HEK293T (cell line): ENCODE results near the gene P4HA2.

ENCODE experiments used
- CTCF ChIA-PET: fragments of 350-600 bp; formaldehyde crosslinking; extraction: SDS; loops from one replicate; lab custom pipeline; 2021; ENCODE audit warnings: antibody characterized with exemption, inconsistent platforms; lab: Yijun Ruan, JAX
- POLR2A ChIA-PET: fragments of 350-600 bp; formaldehyde crosslinking; extraction: SDS; loops from one replicate; lab custom pipeline; 2020; ENCODE audit warnings: antibody characterized with exemption, inconsistent platforms; lab: Yijun Ruan, JAX
- DNase-seq: peaks from one replicate; pipeline ENCODE4 v3.0.0; 2012; ENCODE audit warnings: mixed read lengths; ENCODE audit errors: extremely low spot score
- ARNT ChIP-seq: fragments of 450-650 bp; IDR thresholded peaks from 2 replicates; pipeline ENCODE4 v1.6.1; 2017; ENCODE audit warnings: mild to moderate bottlenecking
- BHLHE40 ChIP-seq: fragments of 450-650 bp; IDR thresholded peaks from 2 replicates; pipeline ENCODE4 v1.6.1; 2016; ENCODE audit warnings: mild to moderate bottlenecking, moderate library complexity, borderline replicate concordance
- CTBP1 ChIP-seq: fragments of 450-650 bp; IDR thresholded peaks from 2 replicates; pipeline ENCODE4 v1.6.1; 2016; ENCODE audit warnings: borderline replicate concordance
- ELF4 ChIP-seq: fragments of 450-650 bp; IDR thresholded peaks from 2 replicates; pipeline ENCODE4 v1.6.1; 2017; ENCODE audit warnings: antibody characterized with exemption
- FOXA1 ChIP-seq: fragments of 450-650 bp; IDR thresholded peaks from 2 replicates; pipeline ENCODE4 v1.6.1; 2016; ENCODE audit warnings: mild to moderate bottlenecking
- FOXK2 ChIP-seq: fragments of 450-650 bp; IDR thresholded peaks from 2 replicates; pipeline ENCODE4 v1.6.1; 2016; ENCODE audit warnings: mild to moderate bottlenecking
- FOXM1 ChIP-seq: fragments of 450-650 bp; IDR thresholded peaks from 2 replicates; pipeline ENCODE4 v1.6.1; 2017; ENCODE audit warnings: mild to moderate bottlenecking, borderline replicate concordance
- HDGF ChIP-seq: fragments of 450-650 bp; IDR thresholded peaks from 2 replicates; pipeline ENCODE4 v1.6.1; 2017; ENCODE audit warnings: antibody characterized with exemption, borderline replicate concordance
- L3MBTL2 ChIP-seq: fragments of 450-650 bp; conservative IDR thresholded peaks from 2 replicates; pipeline ENCODE4 v1.6.1; 2016; ENCODE audit warnings: mild to moderate bottlenecking
- LEF1 ChIP-seq: fragments of 450-650 bp; IDR thresholded peaks from 2 replicates; pipeline ENCODE4 v1.6.1; 2017; ENCODE audit warnings: mild to moderate bottlenecking, borderline replicate concordance
- NFRKB ChIP-seq: fragments of 450-650 bp; IDR thresholded peaks from 2 replicates; pipeline ENCODE4 v1.6.1; 2016; ENCODE audit warnings: mild to moderate bottlenecking, moderate library complexity
- SP1 ChIP-seq: fragments of 450-650 bp; IDR thresholded peaks from 2 replicates; pipeline ENCODE4 v1.6.1; 2017
- SUZ12 ChIP-seq: fragments of 450-650 bp; IDR thresholded peaks from 2 replicates; pipeline ENCODE4 v1.6.1; 2016; ENCODE audit warnings: mild to moderate bottlenecking
- TARDBP ChIP-seq: fragments of 450-650 bp; IDR thresholded peaks from 2 replicates; pipeline ENCODE4 v1.6.1; 2016
- ZNF384 ChIP-seq: fragments of 450-650 bp; IDR thresholded peaks from 2 replicates; pipeline ENCODE4 v1.6.1; 2016
- TF ChIP-seq, protein P1 (sequence below): fragments of 450-650 bp; IDR thresholded peaks from 2 replicates; pipeline ENCODE4 v1.6.1; 2016

Gene P4HA2

DNA sequence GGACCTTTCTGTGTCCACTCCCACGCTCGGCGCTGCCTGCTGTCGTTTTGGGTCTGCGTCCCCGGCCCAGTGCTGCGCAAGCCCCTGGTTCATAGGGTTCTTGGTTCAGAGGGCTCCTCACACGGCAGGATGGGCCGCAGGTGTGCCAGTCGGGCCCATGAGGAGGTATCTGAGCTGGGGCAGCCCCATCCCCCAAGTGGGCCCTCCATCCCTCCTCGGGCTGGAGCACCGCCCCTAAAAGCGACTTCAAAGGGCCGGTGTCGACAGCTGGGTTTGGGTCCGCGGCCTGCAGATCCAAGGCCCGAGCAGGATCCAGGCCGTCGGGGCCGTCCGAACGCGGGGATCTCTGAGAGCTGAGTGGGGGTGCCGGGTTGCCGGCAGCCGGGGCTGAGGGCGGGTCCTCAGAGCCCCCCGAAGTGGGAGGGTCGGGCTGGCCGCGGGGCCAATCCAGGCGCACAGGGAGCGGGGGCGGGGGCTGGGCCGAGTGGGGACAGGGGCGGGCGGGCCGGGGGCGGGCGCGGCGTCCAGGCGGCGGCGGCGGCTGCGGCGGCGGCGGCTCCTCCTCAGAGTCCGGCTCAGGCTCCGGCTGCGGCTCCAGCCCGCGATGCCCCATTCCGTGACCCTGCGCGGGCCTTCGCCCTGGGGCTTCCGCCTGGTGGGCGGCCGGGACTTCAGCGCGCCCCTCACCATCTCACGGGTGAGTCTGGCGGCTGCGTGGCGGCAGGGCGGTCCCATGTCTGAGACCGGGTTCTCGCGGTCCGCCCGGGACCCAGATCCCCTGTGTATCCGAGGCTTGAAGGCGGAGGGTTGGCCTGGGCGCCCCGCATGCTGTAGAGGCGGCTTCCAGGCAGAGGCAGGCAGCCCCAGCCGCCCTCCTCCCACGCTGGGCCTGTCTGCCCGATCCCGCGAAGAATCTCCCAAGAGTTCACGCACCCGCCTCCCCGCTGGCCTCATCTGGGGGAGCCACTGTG is 29.8 kb upstream of the P4HA2 start, which contains the start of gene PDLIM4:
PDLIM4 (plus strand) TSS at position 566 of the 971 bp plus-strand sequence; CDS start at position 605, 39 bp downstream.
- POLR2A ChIA-PET, result no interaction called here
- CTCF ChIA-PET, result interaction anchor here (1.8 kb wide), 1 partner anchor 19 kb away, joined by 5 read pairs; no protein-coding TSS in a partner anchor
- TF ChIP-seq LEF1, result no peak
- no peak for TF ChIP-seq CTBP1
- no peak for TF ChIP-seq FOXA1
- no peak for TF ChIP-seq ZNF384
- TF ChIP-seq, protein P1, sequence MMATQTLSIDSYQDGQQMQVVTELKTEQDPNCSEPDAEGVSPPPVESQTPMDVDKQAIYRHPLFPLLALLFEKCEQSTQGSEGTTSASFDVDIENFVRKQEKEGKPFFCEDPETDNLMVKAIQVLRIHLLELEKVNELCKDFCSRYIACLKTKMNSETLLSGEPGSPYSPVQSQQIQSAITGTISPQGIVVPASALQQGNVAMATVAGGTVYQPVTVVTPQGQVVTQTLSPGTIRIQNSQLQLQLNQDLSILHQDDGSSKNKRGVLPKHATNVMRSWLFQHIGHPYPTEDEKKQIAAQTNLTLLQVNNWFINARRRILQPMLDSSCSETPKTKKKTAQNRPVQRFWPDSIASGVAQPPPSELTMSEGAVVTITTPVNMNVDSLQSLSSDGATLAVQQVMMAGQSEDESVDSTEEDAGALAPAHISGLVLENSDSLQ, result no peak
- no peak for TF ChIP-seq NFRKB
- TF ChIP-seq SUZ12, result no peak
- TF ChIP-seq L3MBTL2, result no peak
- no peak for TF ChIP-seq HDGF
- no peak for TF ChIP-seq ELF4
- no peak for TF ChIP-seq TARDBP
- TF ChIP-seq ARNT, result no peak
- peak; percentile 56 for DNase-seq

DNA sequence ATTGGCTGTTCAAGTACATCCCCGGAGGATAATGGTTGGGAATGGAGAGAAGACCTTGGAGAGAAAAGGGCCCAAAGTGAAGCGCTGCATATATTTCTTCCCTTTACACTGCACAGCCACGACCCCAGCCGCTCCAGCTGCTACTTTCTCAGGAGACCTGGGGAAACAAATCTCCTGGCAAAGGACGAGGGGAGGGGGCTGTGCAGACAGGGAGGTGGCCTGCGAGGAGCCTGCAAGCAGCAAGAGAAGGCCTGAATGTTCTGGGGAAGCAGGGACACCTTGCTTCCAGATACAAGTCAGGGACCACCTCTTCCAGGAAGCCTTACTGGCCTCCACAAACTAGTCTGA is 29.1 kb upstream of the P4HA2 start:
- no peak for TF ChIP-seq FOXA1
- TF ChIP-seq HDGF, result no peak
- no peak for TF ChIP-seq LEF1
- TF ChIP-seq ARNT, result no peak
- no peak for TF ChIP-seq SUZ12
- no peak for TF ChIP-seq NFRKB
- TF ChIP-seq ZNF384, result no peak
- no peak for TF ChIP-seq FOXM1
- TF ChIP-seq L3MBTL2, result no peak
- no peak for TF ChIP-seq CTBP1
- TF ChIP-seq TARDBP, result no peak
- no peak for TF ChIP-seq ELF4
- no peak for TF ChIP-seq FOXK2
- TF ChIP-seq, protein P1, result no peak
- no peak for TF ChIP-seq BHLHE40
- no peak for TF ChIP-seq SP1
- ChIA-PET POLR2A (no interaction called here), CTCF (interaction anchor here (1.8 kb wide), 1 partner anchor 19 kb away, joined by 5 read pairs; no protein-coding TSS in a partner anchor)
- DNase-seq, result no peak

DNA sequence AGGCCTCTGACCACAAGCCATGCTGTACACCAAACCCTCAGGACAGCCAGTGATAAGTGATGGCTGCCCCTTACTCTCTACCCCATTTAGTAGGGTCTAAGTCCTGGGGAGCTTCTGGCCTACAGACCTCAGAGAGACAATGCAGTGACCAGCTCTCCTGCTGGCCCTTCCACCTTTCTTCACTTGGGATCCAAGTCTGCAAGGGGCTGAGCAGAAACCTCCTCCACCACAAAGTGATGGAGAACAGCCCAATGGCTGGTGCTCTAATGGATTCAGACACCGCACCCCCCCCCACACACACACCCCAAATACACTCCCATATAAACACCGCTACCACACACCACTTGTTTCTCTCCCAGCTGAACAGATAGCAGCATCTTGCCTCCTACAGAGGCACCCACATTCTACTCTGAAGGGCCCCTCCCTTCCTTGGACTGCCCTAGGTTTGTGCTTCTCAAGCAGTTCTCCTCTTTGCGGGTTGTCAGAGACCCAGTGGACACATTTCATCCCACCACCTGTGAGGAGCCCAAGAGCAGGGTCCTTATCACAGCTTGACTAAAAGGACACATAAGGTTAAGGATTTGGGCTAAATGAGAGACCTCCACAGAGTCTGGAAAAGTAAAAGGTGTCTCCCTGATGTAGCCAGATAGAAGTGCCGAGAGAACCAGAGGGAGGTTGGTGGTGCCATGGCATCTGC is 28.6 kb upstream of the P4HA2 start:
- ChIA-PET CTCF (interaction anchor here (1.8 to 2.0 kb wide), 2 partner anchors 18 kb away, joined by 5 to 8 read pairs; no protein-coding TSS in a partner anchor), POLR2A (no interaction called here)
- DNase-seq, result no peak
- no peak for TF ChIP-seq FOXA1
- TF ChIP-seq ELF4, result no peak
- TF ChIP-seq TARDBP, result no peak
- TF ChIP-seq NFRKB, result no peak
- no peak for TF ChIP-seq LEF1

DNA sequence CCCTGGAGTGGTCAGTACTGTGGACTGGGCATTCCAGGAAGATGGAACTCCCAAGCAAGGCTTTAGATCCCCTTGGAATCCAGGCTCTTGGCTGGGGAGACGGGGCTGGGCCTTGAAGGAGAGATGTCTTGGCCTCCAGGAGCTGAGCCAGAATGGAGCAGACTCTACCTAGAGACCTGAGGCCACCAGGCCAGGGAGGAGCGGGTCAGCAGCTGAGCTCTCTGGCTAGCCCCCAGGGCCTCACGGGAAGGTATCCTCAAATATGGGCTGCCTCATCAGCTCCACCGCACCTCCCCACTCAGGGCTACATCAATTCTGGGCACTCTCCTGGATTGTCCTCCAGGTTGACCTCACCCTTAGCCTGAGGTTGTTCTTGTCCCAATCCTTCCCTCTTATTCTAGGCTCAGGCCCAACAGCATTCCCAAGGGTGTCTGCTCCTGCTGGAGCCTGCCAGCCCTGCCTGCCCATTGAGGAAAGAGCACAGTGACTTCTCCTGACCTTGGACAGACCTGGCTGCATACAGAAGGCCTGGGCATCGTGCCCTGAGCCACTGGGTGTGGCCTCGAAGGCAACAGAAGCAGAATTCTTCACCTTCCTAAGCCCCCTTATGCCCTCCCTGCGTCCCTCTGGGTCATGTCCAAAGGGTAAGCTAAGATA is 26.8 kb upstream of the P4HA2 start:
- CTCF ChIA-PET, result interaction anchor here (2.0 kb wide), 1 partner anchor 17 kb away, joined by 8 read pairs; no protein-coding TSS in a partner anchor
- TF ChIP-seq FOXM1, result no peak
- no peak for TF ChIP-seq FOXA1
- TF ChIP-seq HDGF, result no peak
- POLR2A ChIA-PET, result interaction anchor here (1.3 kb wide), 1 partner anchor 39 kb away, joined by 5 read pairs; the partner anchor contains the start of gene SLC22A4
- no peak for DNase-seq

DNA sequence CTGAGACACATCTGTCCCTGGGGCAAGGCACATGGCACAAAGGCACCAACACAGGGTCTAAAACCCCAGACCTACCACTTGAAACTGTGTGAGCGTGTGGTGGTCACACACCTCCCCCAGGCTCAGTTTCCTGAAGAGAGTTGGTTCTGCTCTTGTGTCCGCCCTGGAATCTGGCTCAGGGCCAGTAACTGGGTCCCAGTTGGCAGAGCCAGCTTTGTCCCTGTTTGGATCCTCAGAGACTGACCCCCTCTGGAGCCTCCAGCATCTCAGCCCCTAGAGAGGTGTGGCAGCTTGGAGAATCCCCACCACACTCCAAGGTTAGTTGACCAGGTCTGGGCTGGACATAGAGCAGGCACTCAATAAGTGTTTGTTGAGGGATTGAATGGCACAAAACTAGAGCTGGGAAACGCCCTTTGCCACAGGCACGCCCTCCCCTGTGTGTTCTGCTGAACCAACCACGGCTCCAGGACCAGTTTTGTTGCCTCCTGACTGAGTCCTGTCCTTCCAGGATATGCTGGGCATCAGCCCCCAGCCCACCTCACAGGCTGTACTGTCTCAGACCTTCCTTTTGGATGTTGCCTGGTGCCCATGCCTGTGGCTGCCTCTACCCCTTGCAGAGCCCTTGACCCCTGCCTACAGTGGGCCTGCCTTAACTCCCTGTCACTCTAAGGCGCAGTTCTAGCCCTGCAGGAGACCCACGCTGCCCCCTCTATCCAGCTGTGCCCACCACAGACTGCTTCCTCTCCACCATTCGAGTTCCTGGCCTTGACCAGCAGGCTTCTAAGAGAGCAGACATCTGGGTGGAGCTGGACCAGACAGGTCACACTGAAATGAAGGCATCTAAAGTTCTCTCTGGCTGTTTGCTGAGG is 26.0 kb upstream of the P4HA2 start:
- ChIA-PET POLR2A (interaction anchor here (1.3 kb wide), 1 partner anchor 40 kb away, joined by 5 read pairs; the partner anchor contains the start of gene SLC22A4), CTCF (interaction anchor here (2.0 kb wide), 1 partner anchor 16 kb away, joined by 8 read pairs; no protein-coding TSS in a partner anchor)

More for the DNA sequence above, 26.0 kb upstream of the P4HA2 start:
- DNase-seq, result no peak
- TF ChIP-seq FOXA1 (no peak), HDGF (no peak), L3MBTL2 (no peak), FOXK2 (no peak), SUZ12 (no peak), ELF4 (no peak), BHLHE40 (no peak), NFRKB (no peak), FOXM1 (no peak), CTBP1 (no peak), SP1 (no peak), TARDBP (no peak), ZNF384 (no peak), LEF1 (no peak), ARNT (no peak)
- TF ChIP-seq, protein P1, result no peak
